RWPE2 (cell line): ENCODE measurements around the gene TSPEAR.
"Not testable (repeated sequence)": the region's sequence is repeated elsewhere in the genome, so short reads cannot be mapped to it uniquely, and the experiment has no call there.

ENCODE experiments used
- ATAC-seq: fragments of 200-7000 bp; cut with Tn5 transposase; 3 replicates; pipeline ENCODE4 v1.9.1; 2021; ENCODE audit warnings: low read depth
- DNase-seq: peaks from one replicate; pipeline ENCODE4 v3.0.0-alpha.2; 2020; ENCODE audit warnings: low spot score
- H3K27ac ChIP-seq: fragments of 450-650 bp; 2 replicates; pipeline ENCODE4 v1.5.1; 2017; ENCODE audit warnings: mild to moderate bottlenecking; ENCODE audit not compliant: poor library complexity, severe bottlenecking
- H3K27me3 ChIP-seq: fragments of 250-450 bp; sonication (Bioruptor Pico); 2 replicates; pipeline ENCODE4 v1.5.1; 2021; ENCODE audit warnings: mild to moderate bottlenecking, moderate library complexity; ENCODE audit not compliant: insufficient read depth, poor library complexity, severe bottlenecking
- H3K36me3 ChIP-seq: fragments of 250-450 bp; sonication (Bioruptor Pico); 2 replicates; pipeline ENCODE4 v1.5.1; 2020; ENCODE audit warnings: low read depth, mild to moderate bottlenecking, moderate library complexity
- H3K4me1 ChIP-seq: fragments of 250-450 bp; sonication (Bioruptor Pico); 2 replicates; pipeline ENCODE4 v1.5.1; 2021; ENCODE audit warnings: mild to moderate bottlenecking, moderate library complexity; ENCODE audit not compliant: insufficient read depth, poor library complexity, severe bottlenecking
- H3K4me3 ChIP-seq: fragments of 250-450 bp; sonication (Bioruptor Pico); 2 replicates; pipeline ENCODE4 v1.5.1; 2021; ENCODE audit warnings: mild to moderate bottlenecking, moderate library complexity; ENCODE audit not compliant: severe bottlenecking
- H3K9me3 ChIP-seq: fragments of 250-450 bp; sonication (Bioruptor Pico); 2 replicates; pipeline ENCODE4 v1.5.1; 2021; ENCODE audit warnings: mild to moderate bottlenecking, moderate library complexity; ENCODE audit not compliant: severe bottlenecking
- CTCF ChIP-seq: fragments of 450-650 bp; IDR thresholded peaks from one replicate; pipeline ENCODE4 v1.5.1; 2017; ENCODE audit warnings: mild to moderate bottlenecking, moderate library complexity; ENCODE audit not compliant: poor library complexity, severe bottlenecking

The TSPEAR gene

GRCh38 chr21:44632067-44632466 lies 79.3 kb downstream of the TSPEAR start:
- DNase-seq (no peak), ATAC-seq (no peak)
- no peaks in the 10 kb centered on the region for H3K36me3 ChIP-seq
- no peaks in the 10 kb centered on the region for H3K4me1 ChIP-seq
- H3K27me3 ChIP-seq: no peaks in the 10 kb centered on the region
- no peak for TF ChIP-seq CTCF
- H3K27ac ChIP-seq: no peak overlapping the region
- H3K4me3 ChIP-seq: no peak overlapping the region
- H3K9me3 ChIP-seq: peaks cover 11% of the 10 kb centered on the region

GRCh38 chr21:44630440-44630839 lies 80.9 kb downstream of the TSPEAR start:
- ATAC-seq (no peak), DNase-seq (no peak)
- no peak overlapping the region for H3K4me3 ChIP-seq
- no peak overlapping the region for H3K27ac ChIP-seq
- peaks cover 11% of the 10 kb centered on the region for H3K9me3 ChIP-seq
- H3K27me3 ChIP-seq: no peaks in the 10 kb centered on the region
- no peaks in the 10 kb centered on the region for H3K36me3 ChIP-seq
- no peak for TF ChIP-seq CTCF
- H3K4me1 ChIP-seq: no peaks in the 10 kb centered on the region

- Histone ChIP-seq H3K36me3 (no peaks in the 10 kb centered on the region), H3K4me3 (no peak overlapping the region), H3K27ac (no peak overlapping the region), H3K27me3 (no peaks in the 10 kb centered on the region), H3K4me1 (no peaks in the 10 kb centered on the region), H3K9me3 (peaks cover 18% of the 10 kb centered on the region)
- no peak for TF ChIP-seq CTCF
- DNase-seq (no peak), ATAC-seq (no peak)
These were observed 82.5 kb downstream of the TSPEAR start for GRCh38 chr21:44628707-44629391.

GRCh38 chr21:44627831-44628233 lies 83.5 kb downstream of the TSPEAR start:
- H3K27ac ChIP-seq, H3K27me3 ChIP-seq, ATAC-seq, H3K36me3 ChIP-seq, H3K4me3 ChIP-seq, DNase-seq, H3K4me1 ChIP-seq: not testable (repeated sequence)
- peaks cover 20% of the 10 kb centered on the region for H3K9me3 ChIP-seq

GRCh38 chr21:44627181-44627822 lies 84.1 kb downstream of the TSPEAR start:
- H3K9me3 ChIP-seq: peaks cover 20% of the 10 kb centered on the region

GRCh38 chr21:44626673-44627143 lies 84.7 kb downstream of the TSPEAR start, which contains the start of gene KRTAP10-9:
Gene KRTAP10-9, plus strand, starts transcription at chr21:44627093. Its CDS starts 79 bp downstream, at chr21:44627172.
- DNase-seq: no peak
- Histone ChIP-seq H3K36me3 (no peaks in the 10 kb centered on the region), H3K4me3 (no peak within 1 kb of the TSS), H3K9me3 (peaks cover 15% of the 10 kb centered on the region), H3K4me1 (no peaks in the 10 kb centered on the region), H3K27ac (no peak within 1 kb of the TSS), H3K27me3 (no peaks in the 10 kb centered on the region)
- TF ChIP-seq CTCF: no peak
- no peak for ATAC-seq

More at GRCh38 chr21:44627181-44627822, 84.1 kb downstream of the TSPEAR start:
- not testable (repeated sequence) for ATAC-seq, H3K4me3 ChIP-seq, H3K36me3 ChIP-seq, H3K4me1 ChIP-seq, H3K27me3 ChIP-seq, DNase-seq, H3K27ac ChIP-seq
